ENCODE measurements around the gene TPD52L1. TPM values are rescaled to one million over a fixed set of nuclear protein-coding genes. Genes with fewer than 3 reads are reported as not detected.
A peak's percentile ranks its signal among the peaks of the same experiment; 100 is the strongest.

The TPD52L1 gene
- total and polyA plus RNA-seq, 4 donors: 16.5 to 55.1 (median 22.4) TPM

DNA sequence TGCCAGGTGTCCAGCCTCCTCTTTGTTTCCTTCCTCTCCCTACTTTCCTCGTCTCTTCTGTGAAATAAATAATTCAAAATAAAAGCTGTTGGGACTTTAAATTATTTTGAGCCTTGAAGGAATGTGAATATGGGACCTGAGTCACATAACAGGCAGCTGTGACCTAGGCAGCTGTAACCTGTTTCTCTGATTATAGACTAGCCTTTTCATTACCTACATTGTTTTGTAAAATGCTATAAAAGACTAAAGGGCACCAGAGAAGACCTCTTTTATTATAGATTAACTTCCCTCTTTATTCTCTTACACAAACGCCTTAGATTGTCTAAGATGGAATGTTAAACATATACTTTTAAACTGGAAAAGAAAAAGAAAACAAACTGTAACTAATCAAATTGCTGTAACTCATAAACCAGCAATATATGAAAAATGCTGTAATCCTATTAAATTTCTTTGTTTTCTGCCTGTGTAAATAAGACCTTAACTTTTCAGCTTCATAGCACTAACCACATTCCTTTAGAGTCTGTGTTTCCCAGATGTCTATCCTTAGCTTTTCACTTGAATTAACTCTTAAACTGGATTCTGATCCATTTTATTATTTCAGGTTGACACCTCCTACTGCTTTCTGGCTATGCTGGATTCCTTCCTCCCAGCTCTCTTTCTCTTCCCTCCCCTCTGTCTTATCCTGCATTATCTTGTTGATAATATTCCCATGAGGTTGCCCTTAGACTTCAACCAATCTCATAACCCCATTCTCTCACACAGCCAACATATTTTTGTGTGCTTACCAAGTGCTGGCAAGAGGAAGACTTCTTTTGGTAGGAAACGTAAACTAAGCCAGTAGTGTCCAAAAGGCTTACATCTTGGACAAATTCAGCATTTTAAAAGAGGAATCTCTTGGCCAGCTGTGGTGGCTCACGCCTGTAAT, 69.2 kb downstream of the TPD52L1 start:
- H3K27ac ChIP-seq (ENCODE audit: low read depth, low read length): no peak overlapping the region

DNA sequence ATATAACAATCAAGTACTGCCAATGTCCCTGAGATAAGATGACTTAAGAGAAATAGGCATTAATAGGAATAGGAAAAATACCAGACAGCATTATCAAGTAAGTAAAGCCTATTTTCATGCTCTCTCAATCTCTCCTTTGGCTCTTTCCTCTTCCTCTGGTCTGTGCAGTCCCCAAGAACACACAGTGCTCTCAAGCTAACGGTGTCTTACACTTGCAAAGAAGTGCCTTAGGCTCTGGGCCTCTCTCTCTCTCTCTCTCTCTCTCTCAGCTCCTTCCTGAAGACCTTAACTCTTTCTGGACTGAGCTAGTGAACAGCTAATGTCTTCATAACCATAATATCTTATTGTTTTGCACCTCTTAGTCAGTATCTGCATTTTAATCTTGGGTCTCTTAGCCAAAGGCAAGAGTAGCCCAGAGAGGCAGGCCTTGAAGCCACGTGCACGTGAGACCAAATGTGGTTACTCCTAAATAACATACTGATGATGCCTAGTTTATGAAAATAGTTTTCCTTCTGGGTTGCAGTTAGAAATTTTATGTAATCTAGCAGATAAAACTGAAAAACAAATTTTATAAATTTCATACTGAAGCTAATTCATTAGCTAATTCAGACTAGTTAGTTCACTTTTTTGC, 70.8 kb downstream of the TPD52L1 start:
- H3K4me1 ChIP-seq (ENCODE audit: control insufficient read depth, insufficient read depth, low read length): no peaks in the 10 kb centered on the region
- DNase-seq (ENCODE audit: low read depth in 4 of 6, low spot score in 6 of 6): peak in 1 of 6 donors; percentile 9
- H3K27ac ChIP-seq (ENCODE audit: low read depth, low read length): no peak overlapping the region
- H3K27me3 ChIP-seq (ENCODE audit: control insufficient read depth, insufficient read depth, low read length): peaks cover under 1% of the 10 kb centered on the region
- H3K4me3 ChIP-seq (ENCODE audit: low read depth, low read length): no peak overlapping the region
- WGBS (ENCODE audit: insufficient coverage): 15% methylated on average over 1 of the region's 3 CpGs
- H3K9me3 ChIP-seq (ENCODE audit: control insufficient read depth, insufficient read depth, low read length): no peaks in the 10 kb centered on the region
- H3K36me3 ChIP-seq (ENCODE audit: control insufficient read depth, insufficient read depth, low read length): no peaks in the 10 kb centered on the region

More for the DNA sequence above, 69.2 kb downstream of the TPD52L1 start:
- Histone ChIP-seq H3K27me3 (ENCODE audit: control insufficient read depth, insufficient read depth, low read length) (peaks cover 2% of the 10 kb centered on the region), H3K9me3 (ENCODE audit: control insufficient read depth, insufficient read depth, low read length) (no peaks in the 10 kb centered on the region), H3K4me3 (ENCODE audit: low read depth, low read length) (no peak overlapping the region), H3K4me1 (ENCODE audit: control insufficient read depth, insufficient read depth, low read length) (no peaks in the 10 kb centered on the region), H3K36me3 (ENCODE audit: control insufficient read depth, insufficient read depth, low read length) (no peaks in the 10 kb centered on the region)
- 81% methylated on average over 2 of the region's 4 CpGs for WGBS (ENCODE audit: insufficient coverage)
- no peak for DNase-seq (ENCODE audit: low read depth in 4 of 6, low spot score in 6 of 6)

GRCh38 chr6:125227244-125227643, 73.7 kb downstream of the TPD52L1 start:
- Histone ChIP-seq H3K27ac (ENCODE audit: low read depth, low read length) (no peak overlapping the region), H3K4me1 (ENCODE audit: control insufficient read depth, insufficient read depth, low read length) (no peaks in the 10 kb centered on the region), H3K27me3 (ENCODE audit: control insufficient read depth, insufficient read depth, low read length) (no peaks in the 10 kb centered on the region), H3K9me3 (ENCODE audit: control insufficient read depth, insufficient read depth, low read length) (no peaks in the 10 kb centered on the region), H3K36me3 (ENCODE audit: control insufficient read depth, insufficient read depth, low read length) (no peaks in the 10 kb centered on the region), H3K4me3 (ENCODE audit: low read depth, low read length) (no peak overlapping the region)
- DNase-seq (ENCODE audit: low read depth in 4 of 6, low spot score in 6 of 6): no peak
- 83% methylated on average over 3 of the region's 6 CpGs for WGBS (ENCODE audit: insufficient coverage)

- no peaks in the 10 kb centered on the region for H3K4me1 ChIP-seq (ENCODE audit: control insufficient read depth, insufficient read depth, low read length)
- peak overlapping the region; percentile 17 for H3K27ac ChIP-seq (ENCODE audit: low read depth, low read length)
- whole genome bisulfite sequencing (ENCODE audit: insufficient coverage): 42% methylated on average over 3 of the region's 6 CpGs
- no peaks in the 10 kb centered on the region for H3K36me3 ChIP-seq (ENCODE audit: control insufficient read depth, insufficient read depth, low read length)
- no peaks in the 10 kb centered on the region for H3K9me3 ChIP-seq (ENCODE audit: control insufficient read depth, insufficient read depth, low read length)
- H3K4me3 ChIP-seq (ENCODE audit: low read depth, low read length): no peak overlapping the region
- no peaks in the 10 kb centered on the region for H3K27me3 ChIP-seq (ENCODE audit: control insufficient read depth, insufficient read depth, low read length)
- peak in 2 of 6 donors; percentile 23 to 37 for DNase-seq (ENCODE audit: low read depth in 4 of 6, low spot score in 6 of 6)
Observed at GRCh38 chr6:125228981-125229479, 75.5 kb downstream of the TPD52L1 start.

DNA sequence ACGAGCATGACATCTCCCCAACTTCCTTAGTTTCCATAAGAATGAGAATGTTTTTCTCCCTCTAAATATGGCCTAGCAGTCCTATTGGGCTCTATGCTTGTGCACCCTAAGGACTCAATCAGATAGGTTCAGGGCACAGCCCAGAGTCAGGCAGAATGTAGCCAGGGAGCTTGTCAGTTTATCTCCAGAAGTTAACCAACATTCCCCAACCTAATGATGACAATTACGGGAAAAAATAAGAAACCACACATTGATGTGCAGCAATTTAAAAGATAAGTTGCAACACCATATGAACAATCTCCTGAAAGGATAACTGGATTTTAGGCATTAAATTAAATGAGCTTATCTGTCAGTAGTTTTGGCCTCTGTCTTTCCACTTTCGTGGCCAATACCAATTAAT, 77.1 kb downstream of the TPD52L1 start:
- 100% methylated on average over 1 of the region's 3 CpGs for WGBS (ENCODE audit: insufficient coverage)
- DNase-seq (ENCODE audit: low read depth in 4 of 6, low spot score in 6 of 6): no peak
- H3K27ac ChIP-seq (ENCODE audit: low read depth, low read length): no peak overlapping the region
- no peaks in the 10 kb centered on the region for H3K27me3 ChIP-seq (ENCODE audit: control insufficient read depth, insufficient read depth, low read length)
- H3K9me3 ChIP-seq (ENCODE audit: control insufficient read depth, insufficient read depth, low read length): no peaks in the 10 kb centered on the region
- no peaks in the 10 kb centered on the region for H3K4me1 ChIP-seq (ENCODE audit: control insufficient read depth, insufficient read depth, low read length)
- no peak overlapping the region for H3K4me3 ChIP-seq (ENCODE audit: low read depth, low read length)
- H3K36me3 ChIP-seq (ENCODE audit: control insufficient read depth, insufficient read depth, low read length): no peaks in the 10 kb centered on the region

DNA sequence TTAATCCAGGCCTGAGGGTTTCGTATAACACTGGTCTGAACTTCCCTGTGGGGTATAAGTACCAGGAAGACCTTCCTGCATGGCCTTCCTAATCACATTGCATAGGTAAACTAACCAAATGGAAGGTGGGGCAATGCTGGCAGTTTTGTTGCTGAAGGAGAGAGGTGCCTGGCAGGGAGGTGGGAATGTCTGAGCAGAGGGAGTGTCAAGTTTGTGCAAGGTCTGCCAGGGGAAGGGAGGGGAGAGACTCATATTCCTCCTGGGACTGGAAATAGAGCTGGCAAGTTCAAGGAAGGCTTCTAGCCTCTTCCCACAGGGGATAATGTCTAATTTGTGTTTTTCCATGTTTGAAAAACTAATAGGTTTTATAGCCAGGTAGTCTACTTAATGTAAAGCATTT, 77.6 kb downstream of the TPD52L1 start:
- Histone ChIP-seq H3K27me3 (ENCODE audit: control insufficient read depth, insufficient read depth, low read length) (no peaks in the 10 kb centered on the region), H3K9me3 (ENCODE audit: control insufficient read depth, insufficient read depth, low read length) (no peaks in the 10 kb centered on the region), H3K36me3 (ENCODE audit: control insufficient read depth, insufficient read depth, low read length) (no peaks in the 10 kb centered on the region), H3K4me3 (ENCODE audit: low read depth, low read length) (no peak overlapping the region), H3K4me1 (ENCODE audit: control insufficient read depth, insufficient read depth, low read length) (no peaks in the 10 kb centered on the region), H3K27ac (ENCODE audit: low read depth, low read length) (no peak overlapping the region)
- WGBS (ENCODE audit: insufficient coverage): 100% methylated on average over 1 of the region's 1 CpG
- no peak for DNase-seq (ENCODE audit: low read depth in 4 of 6, low spot score in 6 of 6)

- Histone ChIP-seq H3K27me3 (ENCODE audit: control insufficient read depth, insufficient read depth, low read length) (no peaks in the 10 kb centered on the region), H3K36me3 (ENCODE audit: control insufficient read depth, insufficient read depth, low read length) (no peaks in the 10 kb centered on the region), H3K4me3 (ENCODE audit: low read depth, low read length) (no peak overlapping the region), H3K9me3 (ENCODE audit: control insufficient read depth, insufficient read depth, low read length) (no peaks in the 10 kb centered on the region), H3K4me1 (ENCODE audit: control insufficient read depth, insufficient read depth, low read length) (no peaks in the 10 kb centered on the region), H3K27ac (ENCODE audit: low read depth, low read length) (no peak overlapping the region)
- WGBS (ENCODE audit: insufficient coverage): 97% methylated on average over 6 of the region's 7 CpGs
- no peak for DNase-seq (ENCODE audit: low read depth in 4 of 6, low spot score in 6 of 6)
Observed at GRCh38 chr6:125231574-125232343, 78.2 kb downstream of the TPD52L1 start.

GRCh38 chr6:125232466-125232865, 78.9 kb downstream of the TPD52L1 start:
- WGBS (ENCODE audit: insufficient coverage): no CpG with 5 or more reads among the region's 1 CpG
- H3K36me3 ChIP-seq (ENCODE audit: control insufficient read depth, insufficient read depth, low read length): no peaks in the 10 kb centered on the region
- no peak overlapping the region for H3K27ac ChIP-seq (ENCODE audit: low read depth, low read length)
- no peaks in the 10 kb centered on the region for H3K9me3 ChIP-seq (ENCODE audit: control insufficient read depth, insufficient read depth, low read length)
- H3K4me1 ChIP-seq (ENCODE audit: control insufficient read depth, insufficient read depth, low read length): no peaks in the 10 kb centered on the region
- H3K4me3 ChIP-seq (ENCODE audit: low read depth, low read length): no peak overlapping the region
- DNase-seq (ENCODE audit: low read depth in 4 of 6, low spot score in 6 of 6): no peak
- no peaks in the 10 kb centered on the region for H3K27me3 ChIP-seq (ENCODE audit: control insufficient read depth, insufficient read depth, low read length)

DNA sequence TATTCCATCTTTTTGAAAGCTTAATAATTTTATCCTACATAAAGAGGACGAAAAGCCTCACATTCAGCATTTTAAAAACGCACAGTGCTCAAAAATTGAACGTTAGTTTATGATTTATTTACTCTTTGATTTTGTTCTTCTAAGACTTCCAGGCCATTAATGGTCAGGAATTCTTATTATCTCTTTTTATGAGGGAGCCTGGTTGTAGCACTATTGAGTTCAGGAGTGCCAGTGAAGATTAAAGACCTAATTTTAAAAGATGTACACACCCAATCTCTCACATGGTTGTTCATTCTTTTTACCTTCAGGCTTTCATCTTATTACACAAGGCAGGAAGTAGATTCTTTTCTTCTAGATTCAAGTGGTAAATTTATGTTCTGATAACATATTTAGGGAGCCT, 79.6 kb downstream of the TPD52L1 start:
- Histone ChIP-seq H3K9me3 (ENCODE audit: control insufficient read depth, insufficient read depth, low read length) (no peaks in the 10 kb centered on the region), H3K36me3 (ENCODE audit: control insufficient read depth, insufficient read depth, low read length) (no peaks in the 10 kb centered on the region), H3K27ac (ENCODE audit: low read depth, low read length) (no peak overlapping the region), H3K4me3 (ENCODE audit: low read depth, low read length) (no peak overlapping the region), H3K4me1 (ENCODE audit: control insufficient read depth, insufficient read depth, low read length) (no peaks in the 10 kb centered on the region), H3K27me3 (ENCODE audit: control insufficient read depth, insufficient read depth, low read length) (no peaks in the 10 kb centered on the region)
- no CpG with 5 or more reads among the region's 3 CpGs for WGBS (ENCODE audit: insufficient coverage)
- peak in 1 of 6 donors; percentile 11 for DNase-seq (ENCODE audit: low read depth in 4 of 6, low spot score in 6 of 6)

Data from spinal cord (tissue), 10 donors.